ENCODE results near the gene ELF5.

GRCh38 chr11:34522188-34522587, 8.6 kb upstream of the ELF5 start:
- TF ChIP-seq POLR2A (IDR thresholded peaks at IDR 0.05; ENCODE audit: low read depth) (no peak), POLR2AphosphoS5 (IDR thresholded peaks at IDR 0.05) (no peak)
